ENCODE data around the gene OPTC.

DNA sequence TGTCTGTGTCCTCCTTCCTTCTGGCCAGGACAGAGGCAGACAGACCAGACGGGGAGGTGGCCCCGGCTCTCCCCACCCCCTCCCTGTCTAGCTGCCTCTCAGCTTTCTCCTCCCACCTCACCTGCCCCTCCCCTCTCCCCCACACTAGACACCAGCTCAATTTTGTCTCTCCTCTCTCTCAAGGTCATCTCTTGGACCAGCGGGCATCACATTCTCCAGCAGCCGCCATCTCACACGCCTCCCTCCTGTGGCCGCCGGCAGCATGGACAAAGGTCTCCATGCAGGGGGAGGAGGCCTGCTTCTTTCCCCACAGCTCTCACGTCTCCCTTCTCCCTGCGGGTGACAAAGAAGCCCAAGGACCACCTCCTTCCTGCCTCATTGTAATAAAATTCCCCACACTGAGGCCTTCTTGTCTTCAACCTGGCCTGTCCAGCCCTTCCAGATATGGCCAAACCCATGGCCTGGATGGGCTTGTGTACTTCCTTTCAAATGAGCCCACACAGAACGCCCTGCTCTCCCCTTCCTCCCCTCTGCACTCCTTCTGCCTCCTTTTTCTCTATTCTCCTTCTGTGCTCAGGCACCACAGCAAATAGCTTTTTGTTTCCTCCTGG lies 14.6 kb downstream of the OPTC start:
- TF ChIP-seq POLR2A (IDR thresholded peaks at IDR 0.05; ENCODE audit: low read depth, low read length) (no peak), POLR2AphosphoS5 (IDR thresholded peaks at IDR 0.05; ENCODE audit: low read depth, low read length) (no peak)
